Cardiac muscle cell (in vitro differentiated cells and primary cell): ENCODE results near the gene TENM3. TPM values are rescaled to one million over a fixed set of nuclear protein-coding genes. Genes with fewer than 3 reads are reported as not detected.

Experiments
- DNase-seq, 2 donors: peaks; one replicate each; pipeline versions ENCODE4 v3.0.0 to v3.0.0-alpha.2; 2010 to 2017; ENCODE audit warnings: low read depth in 1 of 2, low spot score in 1 of 2
- H3K27ac ChIP-seq: fragments of 200-600 bp; sonication (generic); 2 replicates; pipeline ENCODE4 v1.5.1; 2016
- H3K27me3 ChIP-seq: fragments of 200-600 bp; sonication (generic); 2 replicates; pipeline ENCODE4 v1.6.0; 2016; ENCODE audit warnings: control low read depth
- H3K36me3 ChIP-seq: fragments of 200-600 bp; sonication (generic); 2 replicates; pipeline ENCODE4 v1.5.1; 2016; ENCODE audit warnings: control low read depth
- H3K4me1 ChIP-seq: fragments of 200-600 bp; sonication (generic); 2 replicates; pipeline ENCODE4 v1.8.1; 2017; ENCODE audit warnings: low read depth, mild to moderate bottlenecking, mixed run types
- H3K4me3 ChIP-seq: fragments of 200-600 bp; sonication (generic); 2 replicates; pipeline ENCODE4 v1.5.1; 2016; ENCODE audit warnings: mild to moderate bottlenecking
- H3K9me3 ChIP-seq: fragments of 200-600 bp; sonication (generic); 2 replicates; pipeline ENCODE4 v1.5.1; 2017; ENCODE audit warnings: low read depth, mild to moderate bottlenecking, control low read depth
- CTCF ChIP-seq: IDR thresholded peaks from 2 replicates; pipeline ENCODE4 v1.5.1; 2012; ENCODE audit warnings: low read depth, mild to moderate bottlenecking, low read length
- polyA plus RNA-seq: library from polyadenylated mRNA; unstranded; fragments of >200 nt; fragmentation: Nextera tagmentation; extraction: Ambion mirVana; gene quantifications from 2 replicates; pipeline ENCODE4 v1.2.1, GENCODE V29; 2016
- total RNA-seq: library from RNA; depleted of rRNA; stranded (reverse); fragments of >200 nt; gene quantifications from 2 replicates; pipeline ENCODE4 v1.2.3, GENCODE V29; 2016

Gene TENM3
- total and polyA plus RNA-seq, 2 experiments from 2014 or later = 12.5 to 24.8 TPM

GRCh38 chr4:182775075-182775474 lies 531.9 kb downstream of the TENM3 start:
- Histone ChIP-seq H3K9me3 (no peaks in the 10 kb centered on the region), H3K4me1 (peaks cover 7% of the 10 kb centered on the region), H3K27me3 (no peaks in the 10 kb centered on the region), H3K36me3 (peaks cover 4% of the 10 kb centered on the region), H3K4me3 (no peak overlapping the region), H3K27ac (no peak overlapping the region)
- no peak for TF ChIP-seq CTCF
- DNase-seq = no peak

GRCh38 chr4:182776376-182777105 lies 533.3 kb downstream of the TENM3 start:
- Histone ChIP-seq H3K27me3 (no peaks in the 10 kb centered on the region), H3K36me3 (peaks cover 4% of the 10 kb centered on the region), H3K4me3 (no peak overlapping the region), H3K4me1 (no peaks in the 10 kb centered on the region), H3K27ac (no peak overlapping the region), H3K9me3 (no peaks in the 10 kb centered on the region)
- TF ChIP-seq CTCF = no peak
- DNase-seq = no peak

- no peak overlapping the region for H3K4me3 ChIP-seq
- TF ChIP-seq CTCF = no peak
Measured at GRCh38 chr4:182778222-182778982, 535.2 kb downstream of the TENM3 start.

GRCh38 chr4:182786991-182787390 lies 543.8 kb downstream of the TENM3 start:
- H3K9me3 ChIP-seq = no peaks in the 10 kb centered on the region
- no peak for DNase-seq
- no peak for TF ChIP-seq CTCF
- peaks cover 6% of the 10 kb centered on the region for H3K36me3 ChIP-seq
- H3K27ac ChIP-seq = no peak overlapping the region
- H3K27me3 ChIP-seq = no peaks in the 10 kb centered on the region
- H3K4me1 ChIP-seq = no peaks in the 10 kb centered on the region
- H3K4me3 ChIP-seq = no peak overlapping the region

More at GRCh38 chr4:182778222-182778982, 535.2 kb downstream of the TENM3 start:
- Histone ChIP-seq H3K36me3 (peaks cover 4% of the 10 kb centered on the region), H3K4me1 (no peaks in the 10 kb centered on the region), H3K27me3 (no peaks in the 10 kb centered on the region), H3K9me3 (no peaks in the 10 kb centered on the region), H3K27ac (no peak overlapping the region)
- no peak for DNase-seq

- no peak for TF ChIP-seq CTCF
Measured at GRCh38 chr4:182788201-182788600, 545.0 kb downstream of the TENM3 start.

More at GRCh38 chr4:182788201-182788600, 545.0 kb downstream of the TENM3 start:
- no peak for DNase-seq
- no peaks in the 10 kb centered on the region for H3K27me3 ChIP-seq
- no peaks in the 10 kb centered on the region for H3K9me3 ChIP-seq
- no peak overlapping the region for H3K27ac ChIP-seq
- peaks cover 9% of the 10 kb centered on the region for H3K36me3 ChIP-seq
- H3K4me3 ChIP-seq = no peak overlapping the region
- H3K4me1 ChIP-seq = no peaks in the 10 kb centered on the region
